K562 (cell line): ENCODE measurements around the gene GINS2. TPM values are rescaled to one million over a fixed set of nuclear protein-coding genes. Genes with fewer than 3 reads are reported as not detected.
A peak's percentile ranks its signal among the peaks of the same experiment; 100 is the strongest.

ENCODE experiments used
- ATAC-seq: fragments of 200-7000 bp; cut with Tn5 transposase; 3 replicates; pipeline ENCODE4 v1.9.1; 2020; ENCODE audit warnings: moderate library complexity
- BruUV-seq: library from RNA; stranded (reverse); fragments of 400-500 nt; replicated peaks from 2 replicates; lab custom pipeline; 2021; lab: Mats Ljungman, UMichigan
- CTCF ChIA-PET: fragments of 300-600 bp; formaldehyde crosslinking; extraction: SDS; loops from one replicate; lab custom pipeline; 2021; ENCODE audit warnings: low intra/inter-chr PET ratio; lab: Yijun Ruan, JAX
- POLR2A ChIA-PET: fragments of 300-600, 350-650 bp; sonication (Branson Sonifier 250); formaldehyde crosslinking; extraction: SDS; loops from one replicate; lab custom pipeline; 2021; ENCODE audit warnings: antibody characterized with exemption, inconsistent platforms; lab: Yijun Ruan, JAX
- DNase-seq, 4 experiments: peaks; one replicate each; pipeline versions ENCODE4 v3.0.0 to v3.0.0-alpha.2; 2011 to 2018; ENCODE audit warnings: low spot score in 3 of 4, mixed read lengths in 3 of 4; ENCODE audit errors: extremely low read depth in 1 of 4
- FAIRE-seq: peaks from 2 replicates; lab custom pipeline; 2011; peaks lifted over from hg19 to GRCh38; lab: Jason Lieb, UNC
- H2AFZ ChIP-seq: 2 replicates; pipeline ENCODE4 v1.6.0; 2011; ENCODE audit warnings: low read depth, low read length, control low read depth, inconsistent platforms
- H3K27ac ChIP-seq: fragments of 200-600 bp; 3 replicates; pipeline ENCODE4 v1.8.0; 2011; ENCODE audit warnings: low read depth, mild to moderate bottlenecking, control low read depth, inconsistent platforms, low read length, moderate library complexity, mixed read lengths; ENCODE audit errors: extremely low read depth
- H3K27me3 ChIP-seq, 2 experiments: fragments of 300-600 bp in 1 of 2; 2 replicates in 1 of 2; 3 replicates in 1 of 2; pipeline versions ENCODE4 v1.6.0 to v1.8.0; 2011; ENCODE audit warnings: inconsistent platforms in 2 of 2, low read length in 2 of 2, mild to moderate bottlenecking in 1 of 2, mixed read lengths in 1 of 2, moderate library complexity in 1 of 2; ENCODE audit not compliant: control insufficient read depth in 2 of 2, insufficient read depth in 2 of 2
- H3K36me3 ChIP-seq: fragments of 300-600 bp; 3 replicates; pipeline ENCODE4 v1.8.0; 2011; ENCODE audit warnings: mild to moderate bottlenecking, low read length, inconsistent platforms; ENCODE audit not compliant: control insufficient read depth, insufficient read depth
- H3K4me1 ChIP-seq, 2 experiments: fragments of 200-600 bp in 1 of 2; replicated peaks in 1 of 2; 2 replicates in 1 of 2; 3 replicates in 1 of 2; pipeline versions ENCODE4 v1.5.1 to v1.8.0; 2011; ENCODE audit warnings: inconsistent platforms in 2 of 2, low read length in 2 of 2, mild to moderate bottlenecking in 1 of 2, mixed read lengths in 1 of 2, moderate library complexity in 1 of 2; ENCODE audit not compliant: control insufficient read depth in 2 of 2, insufficient read depth in 2 of 2
- H3K4me2 ChIP-seq: 2 replicates; pipeline ENCODE4 v1.6.1; 2011; ENCODE audit warnings: low read length, control low read depth, inconsistent platforms, mixed read lengths; ENCODE audit not compliant: insufficient read depth
- H3K4me3 ChIP-seq: fragments of 200-600 bp; sonication (generic), shearing (Covaris generic); 2 replicates; pipeline ENCODE4 v1.5.1; 2016; ENCODE audit warnings: control low read depth, inconsistent platforms
- H3K79me2 ChIP-seq: fragments of 200-600 bp; 3 replicates; pipeline ENCODE4 v1.8.0; 2011; ENCODE audit warnings: low read length, inconsistent platforms; ENCODE audit not compliant: control insufficient read depth, insufficient read depth
- H3K9ac ChIP-seq, 2 experiments: 2 replicates each; pipeline versions ENCODE4 v1.6.0 to v1.6.1; 2011; ENCODE audit warnings: low read depth in 2 of 2, low read length in 2 of 2, control low read depth in 1 of 2, inconsistent platforms in 1 of 2, mild to moderate bottlenecking in 1 of 2, mixed read lengths in 1 of 2; ENCODE audit not compliant: insufficient read depth in 1 of 2
- H3K9me1 ChIP-seq: one replicate; pipeline ENCODE4 v1.6.0; 2011; ENCODE audit warnings: inconsistent platforms, mild to moderate bottlenecking, low read length, moderate library complexity; ENCODE audit not compliant: control insufficient read depth, insufficient read depth
- H3K9me3 ChIP-seq: replicated peaks from 2 replicates; pipeline ENCODE4 v1.5.1; 2011; ENCODE audit warnings: low read depth, low read length, inconsistent platforms; ENCODE audit not compliant: control insufficient read depth, insufficient read depth
- H4K20me1 ChIP-seq: replicated peaks from 2 replicates; pipeline ENCODE4 v1.6.1; 2011; ENCODE audit warnings: low read length, inconsistent platforms, mixed read lengths; ENCODE audit not compliant: control insufficient read depth, insufficient read depth
- ADNP ChIP-seq: fragments of 200-800 bp; sonication (Bioruptor generic); IDR thresholded peaks from 2 replicates; pipeline ENCODE4 v1.6.1; 2016; ENCODE audit warnings: missing genetic modification characterization, missing compliant biosample characterization
- BCOR ChIP-seq: fragments of 450-650 bp; IDR thresholded peaks from 2 replicates; pipeline ENCODE4 v1.6.1; 2016
- BRD9 ChIP-seq: fragments of 450-650 bp; IDR thresholded peaks from 2 replicates; pipeline ENCODE4 v1.6.1; 2018; ENCODE audit warnings: low read depth; ENCODE audit not compliant: partially characterized antibody
- E2F6 ChIP-seq, 2 experiments: IDR thresholded peaks; 2 replicates each; pipeline ENCODE4 v1.6.1; 2011; ENCODE audit warnings: borderline replicate concordance in 1 of 2, control low read depth in 1 of 2, low read depth in 1 of 2, low read length in 1 of 2, mild to moderate bottlenecking in 1 of 2, mixed read lengths in 1 of 2, moderate library complexity in 1 of 2; ENCODE audit not compliant: insufficient read depth in 1 of 2, insufficient read length in 1 of 2, poor library complexity in 1 of 2, severe bottlenecking in 1 of 2; ENCODE audit errors: extremely low read depth in 1 of 2
- E2F8 ChIP-seq: fragments of 450-650 bp; IDR thresholded peaks from 2 replicates; pipeline ENCODE4 v1.7.1; 2018; ENCODE audit warnings: mild to moderate bottlenecking, low read depth; ENCODE audit not compliant: partially characterized antibody
- HDAC2 ChIP-seq: fragments of 450-650 bp; IDR thresholded peaks from 2 replicates; pipeline ENCODE4 v1.6.1; 2016; ENCODE audit warnings: mild to moderate bottlenecking
- ILF3 ChIP-seq: fragments of 450-650 bp; IDR thresholded peaks from 2 replicates; pipeline ENCODE4 v1.6.1; 2018; ENCODE audit warnings: antibody characterized with exemption, mild to moderate bottlenecking, moderate library complexity, borderline replicate concordance
- KDM1A ChIP-seq, 2 experiments: fragments of 450-650 bp; IDR thresholded peaks; 2 replicates each; pipeline ENCODE4 v1.6.1; 2016; ENCODE audit warnings: mild to moderate bottlenecking in 2 of 2
- RBM25 ChIP-seq: fragments of 200-400 bp; formaldehyde crosslinking; IDR thresholded peaks from 2 replicates; pipeline ENCODE4 v1.6.1; 2018; ENCODE audit warnings: low read length, low read depth, moderate library complexity; ENCODE audit not compliant: severe bottlenecking
- VEZF1 ChIP-seq: fragments of 200-800 bp; sonication (Bioruptor generic); IDR thresholded peaks from 2 replicates; pipeline ENCODE4 v1.6.1; 2017; ENCODE audit warnings: missing genetic modification characterization, missing compliant biosample characterization
- WGBS: fragments of 100-300 bp; shearing (Covaris generic); methylation state at CpG from one replicate; pipeline ENCODE4 v1.1.6; 2016; ENCODE audit warnings: low coverage, mixed read lengths; ENCODE audit not compliant: insufficient coverage; ENCODE audit errors: missing lambda C conversion rate; 5-methylcytosine and 5-hydroxymethylcytosine counted together
- in situ Hi-C: fragments of 300-500 bp; cut with MboI; formaldehyde crosslinking; loops from 4 replicates; pipeline ENCODE4 v1.15.0; 2018; ENCODE audit warnings: inconsistent platforms, mixed read lengths
- intact Hi-C: fragments of 100-400 bp; cut with micrococcal nuclease; formaldehyde crosslinking; loops from 2 replicates; pipeline ENCODE4 v1.14.2; 2022
- polyA plus RNA-seq, 8 experiments: library from polyadenylated mRNA; depleted of rRNA in 4 of 8; stranded (reverse) in 5 of 8; unstranded in 3 of 8; fragments of >200 nt; fragmentation: Nextera tagmentation in 2 of 8; fragmentation: Illumina TruSeq in 1 of 8; extraction: Ambion mirVana in 2 of 8; extraction: Trizol in 1 of 8; gene quantifications; 2 replicates each; pipeline versions ENCODE4 v1.2.1 to v1.2.3, GENCODE V29; 2011 to 2014; ENCODE audit warnings: inconsistent platforms in 1 of 8, missing spikeins in 1 of 8
- total RNA-seq, 7 experiments: library from RNA; depleted of rRNA in 6 of 7; stranded (reverse); fragments of >200 nt in 6 of 7; fragmentation: Illumina TruSeq in 2 of 7; extraction: Trizol in 2 of 7; gene quantifications; 2 replicates each; pipeline versions ENCODE4 v1.2.1 to v1.2.3, GENCODE V29; 2011 to 2021; ENCODE audit warnings: low replicate concordance in 1 of 7

GINS2 gene
- total and polyA plus RNA-seq, 9 of the 15 experiments (the other 6 are each of a cell fraction or from before 2014, with no cell fraction given), result 40.4 to 76.2 (median 44.6) TPM

- no peak for FAIRE-seq
- in situ Hi-C loops (no loop called here), intact Hi-C loops (no loop called here)
- no peak for ATAC-seq
- ChIA-PET POLR2A (interaction anchor here (0.8 to 1.3 kb wide), 3 partner anchors 20 to 125 kb away, joined by 3 read pairs; no protein-coding TSS in a partner anchor), CTCF (interaction anchor here (0.5 kb wide), 1 partner anchor 16 kb away, joined by 5 read pairs; no protein-coding TSS in a partner anchor)
- H3K9me3 ChIP-seq, result peaks cover 5% of the 10 kb centered on the region
- peaks cover 13 to 25% of the 10 kb centered on the region in 2 experiments for H3K4me1 ChIP-seq
- 38% methylated on average over 7 of the region's 7 CpGs for WGBS
- H3K4me3 ChIP-seq, result no peak overlapping the region
- H3K36me3 ChIP-seq, result no peaks in the 10 kb centered on the region
- H3K27me3 ChIP-seq, result peaks cover 12 to 36% of the 10 kb centered on the region in 2 experiments; a peak in 4 of 5 replicates
- peak overlapping the region; percentile 13 to 83; a peak in 3 of 4 replicates for H3K9ac ChIP-seq
- peaks cover 3% of the 10 kb centered on the region for H3K9me1 ChIP-seq
- peak overlapping the region; percentile 90 for H2AFZ ChIP-seq
- BruUV-seq, result no TSS peak
- peak overlapping the region; percentile 32; the same call in 1 of the 3 replicates for H3K27ac ChIP-seq
- H3K79me2 ChIP-seq, result no peaks in the 10 kb centered on the region
- peak overlapping the region; percentile 61 for H3K4me2 ChIP-seq
- no peak for DNase-seq
- 0 out of 2 replicates have a peak, but pooled peaks cover 2% of the 10 kb centered on the region for H4K20me1 ChIP-seq
- TF ChIP-seq BCOR, result peak; percentile 91
- no peak for TF ChIP-seq E2F6 (IDR thresholded peaks at IDR 0.05; ENCODE audit: borderline replicate concordance in 1 of 2, extremely low read depth in 1 of 2, insufficient read depth in 1 of 2, insufficient read length in 1 of 2, low read depth in 1 of 2, low read length in 1 of 2, poor library complexity in 1 of 2, severe bottlenecking in 1 of 2)
- peak; percentile 50 for TF ChIP-seq BRD9
- TF ChIP-seq RBM25, result peak; percentile 84
- 0 out of 2 replicates have a peak, but pooled peaks have one; percentile 58 for TF ChIP-seq HDAC2
- no peak for TF ChIP-seq ILF3
- no peak for TF ChIP-seq E2F8
- TF ChIP-seq KDM1A (IDR thresholded peaks at IDR 0.05), result peak; percentile 63 to 64
- TF ChIP-seq ADNP (tag), result peak; percentile 60; the same call in 1 of the 2 replicates
- TF ChIP-seq VEZF1 (CRISPR knock-in tag), result 0 out of 2 replicates have a peak, but pooled peaks have one; percentile 15
Observed at GRCh38 chr16:85698459-85698891, 9.7 kb upstream of the GINS2 start.
